Vagina (tissue), 2 donors: ENCODE results near the gene ITPKA. TPM values are rescaled to one million over a fixed set of nuclear protein-coding genes. Genes with fewer than 3 reads are reported as not detected.

Source experiments
- DNase-seq, 2 donors: peaks; one replicate each; pipeline ENCODE4 v3.0.0-alpha.2; 2017; ENCODE audit errors: extremely low spot score in 2 of 2
- H3K27ac ChIP-seq: fragments of 200-600 bp; sonication (generic); one replicate; pipeline ENCODE4 v1.5.1; 2019
- H3K27me3 ChIP-seq: fragments of 200-600 bp; sonication (generic); one replicate; pipeline ENCODE4 v1.5.1; 2019
- H3K36me3 ChIP-seq, 2 donors: fragments of 200-600 bp; sonication (generic); one replicate each; pipeline ENCODE4 v1.5.1; 2017 to 2019
- H3K4me1 ChIP-seq: fragments of 200-600 bp; sonication (generic); one replicate; pipeline ENCODE4 v1.5.1; 2019
- H3K4me3 ChIP-seq, 2 donors: fragments of 200-600 bp; sonication (generic); 1 replicate in 1 of 2; 2 replicates in 1 of 2; pipeline ENCODE4 v1.5.1; 2016 to 2019
- H3K9me3 ChIP-seq: fragments of 200-600 bp; sonication (generic); one replicate; pipeline ENCODE4 v1.5.1; 2019
- CTCF ChIP-seq, 3 experiments: fragments of 450-650 bp in 2 of 3; fragments of 200-600 bp in 1 of 3; sonication (generic) in 1 of 3; IDR thresholded peaks; one replicate each; pipeline ENCODE4 v1.5.1; 2017 to 2019; ENCODE audit warnings: antibody characterized with exemption in 3 of 3, mild to moderate bottlenecking in 2 of 3, moderate library complexity in 2 of 3
- POLR2A ChIP-seq, 2 donors: fragments of 450-650 bp; IDR thresholded peaks; one replicate each; pipeline ENCODE4 v1.6.1; 2017; ENCODE audit warnings: antibody characterized with exemption in 2 of 2, mild to moderate bottlenecking in 2 of 2, moderate library complexity in 2 of 2
- POLR2AphosphoS5 ChIP-seq, 2 donors: sonication (generic); formaldehyde crosslinking; IDR thresholded peaks; one replicate each; pipeline ENCODE4 v1.9.0; 2017; ENCODE audit warnings: antibody characterized with exemption in 2 of 2, mild to moderate bottlenecking in 2 of 2, low read depth in 1 of 2; ENCODE audit not compliant: insufficient read depth in 1 of 2
- intact Hi-C: fragments of 100-400 bp; cut with DNase I; formaldehyde crosslinking; loops from one replicate; pipeline ENCODE4 v1.15.1; 2023
- total RNA-seq: library from RNA; depleted of rRNA; stranded (reverse); fragments of >200 nt; gene quantifications from one replicate; pipeline ENCODE4 v1.2.3, GENCODE V29; 2016

Gene ITPKA
- total RNA-seq, 1 donor from 2014 or later: not detected

GRCh38 chr15:41499109-41499851 is 5.6 kb downstream of the ITPKA start:
- H3K27ac ChIP-seq: no peak overlapping the region
- no peak for DNase-seq
- intact Hi-C loops: no loop called here
- no peak overlapping the region for H3K4me3 ChIP-seq
- H3K9me3 ChIP-seq: no peaks in the 10 kb centered on the region
- peaks cover 40% of the 10 kb centered on the region for H3K4me1 ChIP-seq
- no peaks in the 10 kb centered on the region for H3K36me3 ChIP-seq
- TF ChIP-seq CTCF (IDR thresholded peaks at IDR 0.05) (no peak), POLR2A (IDR thresholded peaks at IDR 0.05) (no peak), POLR2AphosphoS5 (IDR thresholded peaks at IDR 0.05; ENCODE audit: insufficient read depth in 1 of 2, low read depth in 1 of 2) (no peak)
- H3K27me3 ChIP-seq: no peaks in the 10 kb centered on the region

GRCh38 chr15:41501191-41501917 is 7.7 kb downstream of the ITPKA start:
- Histone ChIP-seq H3K4me3 (peak overlapping the region; percentile 19 to 38), H3K27ac (no peak overlapping the region), H3K36me3 (no peaks in the 10 kb centered on the region), H3K27me3 (no peaks in the 10 kb centered on the region), H3K4me1 (peaks cover 23% of the 10 kb centered on the region), H3K9me3 (no peaks in the 10 kb centered on the region)
- intact Hi-C loops: no loop called here
- DNase-seq: no peak
- TF ChIP-seq CTCF (IDR thresholded peaks at IDR 0.05) (no peak), POLR2A (IDR thresholded peaks at IDR 0.05) (no peak), POLR2AphosphoS5 (IDR thresholded peaks at IDR 0.05; ENCODE audit: insufficient read depth in 1 of 2, low read depth in 1 of 2) (no peak)

- TF ChIP-seq POLR2A (IDR thresholded peaks at IDR 0.05) (no peak), CTCF (IDR thresholded peaks at IDR 0.05) (no peak), POLR2AphosphoS5 (IDR thresholded peaks at IDR 0.05; ENCODE audit: insufficient read depth in 1 of 2, low read depth in 1 of 2) (no peak)
- no peaks in the 10 kb centered on the region for H3K36me3 ChIP-seq
- intact Hi-C loops: no loop called here
- no peak overlapping the region for H3K27ac ChIP-seq
- peaks cover 23% of the 10 kb centered on the region for H3K4me1 ChIP-seq
- H3K9me3 ChIP-seq: no peaks in the 10 kb centered on the region
- H3K27me3 ChIP-seq: no peaks in the 10 kb centered on the region
- peak overlapping the region; percentile 19 to 38 for H3K4me3 ChIP-seq
- no peak for DNase-seq
These were observed 8.5 kb downstream of the ITPKA start for GRCh38 chr15:41501931-41502794.

GRCh38 chr15:41502795-41503668 is 9.4 kb downstream of the ITPKA start:
- H3K27ac ChIP-seq: no peak overlapping the region
- TF ChIP-seq CTCF (IDR thresholded peaks at IDR 0.05) (no peak), POLR2AphosphoS5 (IDR thresholded peaks at IDR 0.05; ENCODE audit: insufficient read depth in 1 of 2, low read depth in 1 of 2) (no peak), POLR2A (IDR thresholded peaks at IDR 0.05) (no peak)
- peak overlapping the region; percentile 19 to 38 for H3K4me3 ChIP-seq
- H3K4me1 ChIP-seq: peaks cover 23% of the 10 kb centered on the region
- H3K27me3 ChIP-seq: no peaks in the 10 kb centered on the region
- no peaks in the 10 kb centered on the region for H3K9me3 ChIP-seq
- DNase-seq: no peak
- intact Hi-C loops: no loop called here
- H3K36me3 ChIP-seq: no peaks in the 10 kb centered on the region
